Stimulated activated naive CD8-positive, alpha-beta T cell treated with anti-CD3 and anti-CD28 coated beads, Interleukin-15, Interleukin-2, amounts not matched to agents 100 ng/mL and 50 ng/mL, for 24 hours (primary cell): ENCODE measurements around the gene SLC10A4.

Source experiments
- H3K27ac Mint-ChIP-seq: one replicate; pipeline ENCODE4 v1.8.0; 2021; ENCODE audit warnings: mild to moderate bottlenecking, mixed read lengths
- H3K27me3 Mint-ChIP-seq: one replicate; pipeline ENCODE4 v1.8.0; 2021; ENCODE audit warnings: mixed read lengths
- H3K36me3 Mint-ChIP-seq: one replicate; pipeline ENCODE4 v1.8.0; 2021; ENCODE audit warnings: low read depth, mixed read lengths
- H3K4me1 Mint-ChIP-seq: one replicate; pipeline ENCODE4 v1.8.0; 2021; ENCODE audit warnings: low read depth, mixed read lengths
- H3K4me3 Mint-ChIP-seq: one replicate; pipeline ENCODE4 v1.8.0; 2021; ENCODE audit warnings: mild to moderate bottlenecking, mixed read lengths
- H3K9me3 Mint-ChIP-seq: one replicate; pipeline ENCODE4 v1.8.0; 2021; ENCODE audit warnings: mixed read lengths

SLC10A4 gene

DNA sequence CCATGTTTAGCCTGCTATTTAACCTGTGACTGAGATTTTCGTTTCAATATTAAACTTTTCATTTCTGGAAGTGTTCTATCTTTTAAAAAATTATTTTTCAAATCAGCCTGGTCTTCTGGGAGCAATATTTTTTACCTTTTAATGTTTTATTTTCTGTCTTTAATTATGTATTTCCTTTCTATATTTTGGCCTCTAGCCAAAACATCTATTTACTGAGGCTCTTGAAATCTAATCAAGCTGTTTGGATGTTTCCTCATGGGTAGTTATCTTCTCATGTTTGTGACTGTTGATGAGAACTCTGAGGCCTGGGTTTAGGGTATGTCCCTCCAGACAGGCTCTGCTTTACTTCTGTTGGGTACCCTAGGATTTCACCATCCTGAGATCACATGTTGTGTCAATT lies 10.3 kb upstream of the SLC10A4 start:
- no peaks in the 10 kb centered on the region for H3K36me3 Mint-ChIP-seq
- no peaks in the 10 kb centered on the region for H3K9me3 Mint-ChIP-seq
- H3K4me1 Mint-ChIP-seq = no peaks in the 10 kb centered on the region
- H3K4me3 Mint-ChIP-seq = no peak overlapping the region
- peaks cover 14% of the 10 kb centered on the region for H3K27me3 Mint-ChIP-seq
- no peak overlapping the region for H3K27ac Mint-ChIP-seq

DNA sequence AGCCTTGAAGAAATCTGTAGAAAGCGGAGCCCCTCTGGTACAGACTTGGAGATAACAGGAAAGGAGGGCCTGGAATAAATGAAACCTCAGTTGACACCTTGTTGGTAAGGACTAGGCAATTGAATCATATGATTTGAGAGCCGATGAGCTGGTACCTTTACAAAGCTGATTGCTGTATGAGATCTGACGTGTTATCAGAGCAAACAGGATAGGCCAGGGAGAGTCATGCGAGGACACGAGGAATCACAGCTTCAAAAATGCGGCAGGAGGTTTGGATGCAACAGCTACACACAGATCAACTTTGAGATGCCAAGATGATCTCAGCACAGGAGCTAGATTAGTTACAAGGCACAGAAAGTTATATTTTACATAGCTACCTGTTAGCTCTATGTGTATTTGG lies 7.4 kb upstream of the SLC10A4 start:
- no peaks in the 10 kb centered on the region for H3K9me3 Mint-ChIP-seq
- no peak overlapping the region for H3K4me3 Mint-ChIP-seq
- H3K27ac Mint-ChIP-seq = no peak overlapping the region
- no peaks in the 10 kb centered on the region for H3K4me1 Mint-ChIP-seq
- H3K27me3 Mint-ChIP-seq = peaks cover 12% of the 10 kb centered on the region
- H3K36me3 Mint-ChIP-seq = no peaks in the 10 kb centered on the region

DNA sequence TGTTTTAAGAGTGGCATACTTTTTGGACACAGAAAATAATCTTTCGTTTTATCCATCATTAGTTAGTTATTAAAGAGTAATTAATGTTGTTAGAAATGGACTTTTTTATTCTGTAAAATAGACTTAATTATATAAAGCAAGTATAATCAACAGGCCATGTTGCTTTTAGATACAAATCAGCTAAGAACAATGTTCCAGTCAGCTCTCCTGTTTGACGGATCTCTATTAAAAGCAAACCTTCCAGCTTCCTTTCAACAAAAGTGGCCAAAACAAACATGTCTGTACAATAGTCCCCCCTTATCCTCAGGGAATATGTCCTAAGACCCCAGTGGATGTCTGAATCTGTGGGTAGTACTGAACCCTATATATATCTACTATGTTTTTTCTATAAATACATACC lies 4.9 kb upstream of the SLC10A4 start:
- Mint-ChIP-seq H3K36me3 (no peaks in the 10 kb centered on the region), H3K4me3 (no peak overlapping the region), H3K9me3 (no peaks in the 10 kb centered on the region), H3K4me1 (no peaks in the 10 kb centered on the region), H3K27ac (no peak overlapping the region), H3K27me3 (peaks cover 35% of the 10 kb centered on the region)

DNA sequence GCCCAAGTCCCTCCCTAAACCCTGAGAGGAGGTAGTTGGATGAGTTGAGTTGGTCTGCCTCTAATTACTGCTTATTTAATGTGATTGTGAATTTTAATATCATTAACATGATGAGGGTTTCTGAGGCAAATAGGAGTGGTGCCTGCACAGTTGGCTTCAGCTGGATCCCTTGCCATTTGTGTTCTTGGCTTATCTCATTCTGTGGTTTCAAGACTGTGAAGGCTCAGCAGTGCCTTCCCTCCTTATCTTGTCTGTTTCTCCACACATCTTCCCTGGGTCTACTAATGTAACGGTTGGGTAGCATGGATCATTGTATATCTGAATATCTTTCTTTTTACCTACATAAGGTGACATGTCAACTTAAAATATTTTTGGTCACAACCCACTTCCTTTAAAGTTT lies 1.6 kb upstream of the SLC10A4 start:
- Mint-ChIP-seq H3K9me3 (no peaks in the 10 kb centered on the region), H3K27me3 (peaks cover 58% of the 10 kb centered on the region), H3K4me3 (no peak overlapping the region), H3K36me3 (no peaks in the 10 kb centered on the region), H3K27ac (no peak overlapping the region), H3K4me1 (peaks cover 14% of the 10 kb centered on the region)

DNA sequence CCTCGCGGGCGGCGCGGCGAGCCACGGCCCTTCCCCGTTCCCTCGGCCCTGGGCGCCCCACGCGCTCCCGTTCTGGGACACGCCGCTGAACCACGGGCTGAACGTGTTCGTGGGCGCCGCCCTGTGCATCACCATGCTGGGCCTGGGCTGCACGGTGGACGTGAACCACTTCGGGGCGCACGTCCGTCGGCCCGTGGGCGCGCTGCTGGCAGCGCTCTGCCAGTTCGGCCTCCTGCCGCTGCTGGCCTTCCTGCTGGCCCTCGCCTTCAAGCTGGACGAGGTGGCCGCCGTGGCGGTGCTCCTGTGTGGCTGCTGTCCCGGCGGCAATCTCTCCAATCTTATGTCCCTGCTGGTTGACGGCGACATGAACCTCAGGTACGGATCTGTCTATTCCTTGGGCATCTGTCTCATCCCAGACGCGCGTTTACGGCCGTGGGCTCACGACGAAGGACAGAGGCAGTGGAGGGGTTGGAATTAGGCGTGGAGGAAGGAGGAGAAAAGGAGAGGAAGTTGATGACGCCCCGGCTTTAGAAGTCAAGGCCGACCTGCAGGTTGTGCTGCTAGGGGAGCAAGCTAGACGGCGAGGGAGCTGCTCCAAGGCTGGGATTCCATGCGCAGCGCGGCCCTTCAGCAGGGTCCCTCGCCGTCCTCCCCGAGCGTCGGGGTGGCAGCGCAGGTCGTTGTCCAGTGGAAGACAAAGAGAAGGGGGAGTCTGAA lies 792 bp downstream of the SLC10A4 start:
- Mint-ChIP-seq H3K27ac (peak overlapping the region; percentile 23), H3K4me1 (peaks cover 14% of the 10 kb centered on the region), H3K27me3 (peaks cover 75% of the 10 kb centered on the region), H3K9me3 (no peaks in the 10 kb centered on the region), H3K4me3 (peak overlapping the region; percentile 76), H3K36me3 (no peaks in the 10 kb centered on the region)

DNA sequence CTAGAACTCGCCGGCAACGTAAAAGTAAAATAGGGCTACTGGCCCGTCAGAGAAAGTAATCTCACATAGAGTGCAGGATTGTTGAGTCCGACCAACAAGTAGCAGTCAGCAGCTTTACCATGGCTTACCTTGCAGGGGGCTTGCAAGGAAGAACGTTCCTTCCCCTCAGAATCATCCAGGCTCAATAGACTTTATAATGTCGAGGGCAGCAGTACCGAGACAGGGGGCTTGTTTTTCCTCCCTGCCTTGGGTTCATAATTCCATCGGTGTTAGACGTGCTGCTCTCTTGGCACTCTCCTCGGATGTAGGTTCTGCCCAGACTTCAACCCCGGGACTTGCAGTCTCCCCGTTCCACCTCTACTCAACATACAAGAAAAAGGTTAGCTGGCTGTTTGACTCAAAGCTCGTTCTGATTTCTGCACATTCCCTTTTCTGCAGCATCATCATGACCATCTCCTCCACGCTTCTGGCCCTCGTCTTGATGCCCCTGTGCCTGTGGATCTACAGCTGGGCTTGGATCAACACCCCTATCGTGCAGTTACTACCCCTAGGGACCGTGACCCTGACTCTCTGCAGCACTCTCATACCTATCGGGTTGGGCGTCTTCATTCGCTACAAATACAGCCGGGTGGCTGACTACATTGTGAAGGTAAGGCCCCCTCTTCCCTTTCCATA lies 1.5 kb downstream of the SLC10A4 start:
- peaks cover 82% of the 10 kb centered on the region for H3K27me3 Mint-ChIP-seq
- H3K36me3 Mint-ChIP-seq = no peaks in the 10 kb centered on the region
- H3K9me3 Mint-ChIP-seq = no peaks in the 10 kb centered on the region
- peak overlapping the region; percentile 76 for H3K4me3 Mint-ChIP-seq
- H3K4me1 Mint-ChIP-seq = peaks cover 14% of the 10 kb centered on the region
- H3K27ac Mint-ChIP-seq = no peak overlapping the region

DNA sequence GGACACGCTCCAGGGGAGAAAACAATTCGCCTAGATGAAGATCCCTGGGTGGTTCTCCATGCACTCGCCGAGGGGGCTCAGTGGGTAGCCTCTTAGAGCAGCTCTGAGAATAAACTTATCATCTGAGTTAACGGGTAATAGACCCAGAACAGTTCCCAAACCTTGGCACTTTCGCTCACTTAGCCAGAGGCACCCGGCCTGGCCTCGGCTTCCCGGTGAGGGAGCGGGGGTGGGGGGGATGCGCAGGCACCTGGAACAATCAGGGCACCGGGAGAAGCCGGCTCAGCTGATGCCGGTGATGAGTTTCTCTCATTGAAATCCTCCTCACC lies 6.5 kb downstream of the SLC10A4 start:
- Mint-ChIP-seq H3K4me3 (peak overlapping the region; percentile 51), H3K27ac (no peak overlapping the region), H3K36me3 (no peaks in the 10 kb centered on the region), H3K4me1 (peaks cover 4% of the 10 kb centered on the region), H3K9me3 (no peaks in the 10 kb centered on the region), H3K27me3 (peaks cover 64% of the 10 kb centered on the region)

DNA sequence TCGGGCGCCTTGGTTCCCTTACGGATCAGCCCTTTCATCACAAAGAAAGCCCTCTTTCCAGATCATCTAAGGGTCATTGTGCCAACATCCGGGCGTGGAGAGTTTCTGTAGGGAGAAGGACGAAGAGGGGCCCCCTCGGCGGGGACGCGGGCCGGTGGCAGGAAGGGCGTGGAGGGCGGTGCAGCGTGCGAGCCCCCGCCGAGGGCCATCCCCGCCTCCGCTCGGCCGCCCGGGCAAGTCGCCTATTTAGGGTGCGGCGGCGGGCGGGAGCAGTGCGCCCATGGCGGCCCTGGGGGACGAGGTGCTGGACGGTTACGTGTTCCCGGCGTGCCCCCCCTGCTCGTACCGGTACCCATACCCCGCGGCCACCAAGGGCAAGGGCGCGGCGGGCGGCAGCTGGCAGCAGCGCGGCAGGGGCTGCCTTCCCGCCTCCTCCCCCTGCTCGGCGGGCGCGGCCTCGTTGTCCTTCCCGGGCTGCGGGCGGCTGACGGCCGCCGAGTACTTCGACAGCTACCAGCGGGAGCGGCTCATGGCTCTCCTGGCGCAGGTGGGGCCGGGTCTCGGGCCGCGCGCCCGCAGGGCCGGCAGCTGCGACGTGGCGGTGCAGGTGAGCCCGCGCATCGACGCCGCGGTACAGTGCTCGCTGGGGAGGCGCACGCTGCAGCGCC lies 7.0 kb downstream of the SLC10A4 start, which contains the start of gene ZAR1:
Gene ZAR1 (plus strand): TSS at position 241 of the 668 bp plus-strand sequence. CDS start 40 bp downstream, at position 281.
- Mint-ChIP-seq H3K27ac (no peak within 1 kb of the TSS), H3K9me3 (no peaks in the 10 kb centered on the region), H3K36me3 (no peaks in the 10 kb centered on the region), H3K27me3 (peaks cover 59% of the 10 kb centered on the region), H3K4me3 (peak within 1 kb of the TSS; percentile 51), H3K4me1 (no peaks in the 10 kb centered on the region)

DNA sequence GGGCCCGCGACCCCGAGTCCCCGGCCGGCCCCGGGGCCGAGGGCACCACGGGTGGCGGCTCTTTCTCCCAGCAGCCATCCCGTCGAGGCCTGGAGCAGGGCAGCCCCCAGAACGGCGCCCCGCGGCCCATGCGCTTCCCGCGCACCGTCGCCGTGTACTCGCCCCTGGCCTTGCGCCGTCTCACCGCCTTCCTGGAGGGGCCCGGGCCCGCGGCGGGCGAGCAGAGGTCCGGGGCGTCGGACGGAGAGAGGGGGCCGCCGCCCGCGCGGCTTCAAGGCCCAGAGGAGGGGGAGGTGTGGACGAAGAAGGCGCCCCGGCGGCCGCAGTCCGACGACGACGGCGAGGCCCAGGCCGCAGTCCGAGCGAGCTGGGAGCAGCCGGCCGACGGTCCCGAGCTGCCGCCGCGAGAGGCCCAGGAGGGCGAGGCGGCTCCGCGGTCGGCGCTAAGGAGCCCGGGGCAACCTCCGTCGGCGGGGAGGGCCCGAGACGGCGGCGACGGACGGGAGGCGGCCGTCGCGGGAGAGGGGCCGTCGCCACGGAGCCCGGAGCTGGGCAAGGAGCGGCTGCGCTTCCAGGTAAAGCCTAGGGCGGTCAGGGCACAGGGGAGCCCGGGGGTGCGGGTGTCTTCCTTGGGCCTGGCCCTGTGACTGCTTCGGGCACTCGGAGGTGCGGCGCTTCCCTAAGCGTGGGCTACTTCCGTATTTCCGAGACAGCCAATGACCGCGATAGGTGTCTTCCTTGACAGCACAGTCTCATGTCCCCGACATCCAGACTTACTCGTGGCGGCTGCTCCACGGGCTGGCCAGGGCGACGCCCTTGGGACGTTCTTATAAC lies 7.8 kb downstream of the SLC10A4 start:
- Mint-ChIP-seq H3K9me3 (no peaks in the 10 kb centered on the region), H3K4me3 (peak overlapping the region; percentile 26), H3K36me3 (no peaks in the 10 kb centered on the region), H3K4me1 (no peaks in the 10 kb centered on the region), H3K27me3 (peaks cover 52% of the 10 kb centered on the region), H3K27ac (no peak overlapping the region)

DNA sequence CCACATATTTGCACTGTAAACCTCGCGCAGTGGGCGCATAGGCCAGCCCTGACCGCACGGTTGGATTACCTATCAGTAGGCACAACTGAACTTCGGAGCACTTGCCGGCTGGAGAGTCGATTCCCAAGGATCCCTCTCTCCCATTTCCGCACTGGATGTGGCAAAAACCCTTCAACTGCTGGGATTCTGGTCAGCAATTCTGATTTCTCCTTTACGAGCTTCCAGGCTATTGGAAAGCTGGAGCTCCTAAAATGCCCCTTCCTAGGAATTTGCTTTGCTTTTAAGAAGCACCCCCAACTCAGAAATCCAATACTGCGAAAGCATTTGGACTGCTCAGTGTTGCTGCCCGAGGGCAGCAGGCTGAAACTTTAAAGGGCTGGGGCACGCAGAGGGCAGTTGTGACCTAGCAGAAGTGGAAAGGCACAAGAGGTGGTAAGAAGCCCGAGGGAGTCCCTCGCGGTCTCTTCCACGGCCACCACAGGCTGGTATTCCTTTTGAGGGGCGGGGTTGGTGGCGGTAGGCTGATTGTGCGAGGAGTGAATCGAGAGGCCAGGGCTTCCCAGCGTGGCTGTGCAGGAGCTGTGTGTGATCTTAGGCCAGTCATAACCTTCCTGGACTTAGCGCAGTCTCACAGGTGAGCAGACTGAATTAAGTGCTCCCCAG lies 8.5 kb downstream of the SLC10A4 start:
- Mint-ChIP-seq H3K4me3 (peak overlapping the region; percentile 26), H3K27me3 (peaks cover 47% of the 10 kb centered on the region), H3K27ac (no peak overlapping the region)

DNA sequence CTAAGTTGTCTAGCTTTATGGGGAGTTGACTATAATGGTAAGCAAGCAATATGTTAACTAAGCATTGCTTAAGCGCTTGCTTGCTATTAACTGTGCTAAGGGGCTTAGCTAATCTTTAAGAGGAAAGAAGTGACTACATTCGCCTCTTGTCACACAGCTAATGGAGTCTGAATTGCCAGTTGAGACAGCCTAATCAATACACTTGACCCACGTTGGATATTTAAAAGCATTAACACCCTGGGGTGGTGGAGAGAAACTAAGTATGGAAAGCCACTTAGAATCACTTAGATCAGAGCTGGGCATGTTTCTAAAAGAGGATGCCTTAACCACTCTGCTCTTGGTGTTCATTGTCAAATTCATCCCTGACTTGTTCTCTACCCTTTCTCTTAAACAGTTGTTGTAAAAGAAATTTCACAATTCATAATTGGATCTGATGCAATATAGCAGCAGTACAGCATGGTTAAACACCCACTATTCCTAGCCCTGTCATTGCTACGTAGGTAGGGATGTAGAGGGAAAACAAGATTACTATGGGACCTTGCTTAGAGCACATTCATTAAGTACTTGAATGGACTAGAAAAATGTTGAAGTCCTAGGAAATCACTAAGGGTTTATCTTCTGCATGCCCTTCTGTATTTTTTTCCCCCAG lies 10.4 kb downstream of the SLC10A4 start:
- no peaks in the 10 kb centered on the region for H3K9me3 Mint-ChIP-seq
- H3K4me1 Mint-ChIP-seq = no peaks in the 10 kb centered on the region
- no peak overlapping the region for H3K4me3 Mint-ChIP-seq
- peaks cover 30% of the 10 kb centered on the region for H3K27me3 Mint-ChIP-seq
- no peak overlapping the region for H3K27ac Mint-ChIP-seq
- peaks cover 1% of the 10 kb centered on the region for H3K36me3 Mint-ChIP-seq

More for the DNA sequence above, 8.5 kb downstream of the SLC10A4 start:
- Mint-ChIP-seq H3K9me3 (no peaks in the 10 kb centered on the region), H3K36me3 (no peaks in the 10 kb centered on the region), H3K4me1 (no peaks in the 10 kb centered on the region)

DNA sequence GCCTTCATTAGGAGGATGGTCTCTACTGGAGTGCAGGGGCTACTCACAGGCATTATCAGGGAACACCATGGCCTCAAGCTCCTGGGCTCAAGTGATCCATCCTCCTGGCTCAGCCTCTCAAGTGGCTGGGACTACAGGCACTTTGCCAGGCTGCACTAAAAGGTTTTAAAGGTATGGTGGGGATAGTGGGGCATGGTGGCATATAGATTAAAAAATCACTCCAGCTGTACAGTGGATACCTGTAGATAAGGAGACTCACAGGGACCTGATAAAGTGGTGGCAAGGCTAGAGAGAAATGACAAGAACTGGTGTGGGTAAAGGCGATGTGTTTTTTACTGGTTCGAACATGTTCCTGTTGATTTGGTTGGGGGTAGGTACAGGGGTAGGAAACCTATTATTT lies 12.8 kb downstream of the SLC10A4 start:
- no peak overlapping the region for H3K27ac Mint-ChIP-seq
- peaks cover 19% of the 10 kb centered on the region for H3K36me3 Mint-ChIP-seq
- peaks cover 15% of the 10 kb centered on the region for H3K27me3 Mint-ChIP-seq
- no peaks in the 10 kb centered on the region for H3K9me3 Mint-ChIP-seq
- H3K4me1 Mint-ChIP-seq = peaks cover 16% of the 10 kb centered on the region
- no peak overlapping the region for H3K4me3 Mint-ChIP-seq

DNA sequence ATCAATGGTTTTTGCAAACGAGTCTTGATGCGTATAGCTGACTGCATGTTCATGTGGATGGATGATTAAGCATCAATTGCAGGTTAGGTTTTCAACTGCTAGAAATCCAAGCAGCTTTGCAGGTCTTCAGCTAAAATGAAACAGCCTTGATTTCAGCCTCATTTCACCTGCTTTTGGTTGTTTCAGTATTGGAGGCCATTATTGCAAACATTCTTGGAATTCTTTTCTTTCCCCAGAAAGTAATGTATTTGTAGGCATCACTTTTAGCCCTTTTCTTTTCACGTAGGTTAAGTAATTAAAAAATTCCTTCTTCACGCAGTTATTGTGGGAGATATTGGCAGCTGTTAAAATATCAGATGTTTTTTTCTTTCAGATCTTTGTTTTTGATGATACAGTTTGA lies 15.8 kb downstream of the SLC10A4 start:
- Mint-ChIP-seq H3K36me3 (peaks cover 31% of the 10 kb centered on the region), H3K4me3 (no peak overlapping the region), H3K27me3 (no peaks in the 10 kb centered on the region), H3K9me3 (no peaks in the 10 kb centered on the region), H3K27ac (no peak overlapping the region), H3K4me1 (peaks cover 16% of the 10 kb centered on the region)

DNA sequence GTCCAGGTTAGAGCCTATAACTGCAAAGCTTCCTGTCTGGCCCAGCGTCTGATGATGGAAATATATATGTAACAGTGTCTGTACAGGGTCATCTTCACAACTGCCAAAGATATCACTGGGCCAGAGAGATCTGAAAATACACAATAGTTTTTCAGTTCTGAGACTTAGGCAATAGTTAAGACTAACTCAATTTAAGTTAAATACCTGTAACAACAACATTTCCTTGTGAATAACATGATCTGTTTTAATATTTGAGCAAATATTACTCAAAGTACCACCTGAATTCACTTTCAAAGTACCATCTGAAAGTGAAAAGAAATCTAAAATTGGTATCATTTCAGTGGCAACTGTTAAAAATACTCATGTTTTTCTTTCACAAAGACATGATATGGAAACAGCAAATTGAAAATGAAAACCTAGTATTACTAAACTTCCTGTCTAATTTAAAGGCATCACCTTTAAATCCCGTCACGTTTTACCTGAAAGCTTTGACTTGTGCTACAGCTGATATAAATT lies 16.5 kb downstream of the SLC10A4 start:
- H3K27ac Mint-ChIP-seq = no peak overlapping the region
- peaks cover 16% of the 10 kb centered on the region for H3K4me1 Mint-ChIP-seq
- H3K27me3 Mint-ChIP-seq = no peaks in the 10 kb centered on the region
- peaks cover 37% of the 10 kb centered on the region for H3K36me3 Mint-ChIP-seq
- no peak overlapping the region for H3K4me3 Mint-ChIP-seq
- H3K9me3 Mint-ChIP-seq = no peaks in the 10 kb centered on the region
